ENCODE results near the gene BLNK. TPM values are rescaled to one million over a fixed set of nuclear protein-coding genes. Genes with fewer than 3 reads are reported as not detected.

BLNK gene
- total and polyA plus RNA-seq, 5 donors, result 0.59 to 2.1 (median 1.7) TPM

- Histone ChIP-seq H3K4me1 (ENCODE audit: control insufficient read depth, insufficient read depth, low read length) (no peaks in the 10 kb centered on the region), H3K9me3 (ENCODE audit: control insufficient read depth, low read length) (no peaks in the 10 kb centered on the region), H3K27ac (ENCODE audit: low read length) (no peak overlapping the region), H3K4me3 (ENCODE audit: low read length) (no peak overlapping the region), H3K27me3 (ENCODE audit: control insufficient read depth, insufficient read depth) (no peaks in the 10 kb centered on the region)
- 82% methylated on average over 1 of the region's 1 CpG for WGBS
- DNase-seq (no peak), ATAC-seq (no peak)
- intact Hi-C loops (cut with DNase I), result no loop called here
Observed at GRCh38 chr10:96188916-96189315, 82.5 kb downstream of the BLNK start.

GRCh38 chr10:96188421-96188820 lies 82.9 kb downstream of the BLNK start:
- H3K9me3 ChIP-seq (ENCODE audit: control insufficient read depth, low read length), result no peaks in the 10 kb centered on the region
- ATAC-seq (no peak), DNase-seq (no peak)
- H3K27ac ChIP-seq (ENCODE audit: low read length), result no peak overlapping the region
- no peaks in the 10 kb centered on the region for H3K4me1 ChIP-seq (ENCODE audit: control insufficient read depth, insufficient read depth, low read length)
- WGBS, result 77% methylated on average over 2 of the region's 2 CpGs
- H3K27me3 ChIP-seq (ENCODE audit: control insufficient read depth, insufficient read depth), result no peaks in the 10 kb centered on the region
- intact Hi-C loops (cut with DNase I), result no loop called here
- H3K4me3 ChIP-seq (ENCODE audit: low read length), result no peak overlapping the region

GRCh38 chr10:96176985-96177384 lies 94.4 kb downstream of the BLNK start:
- no peak overlapping the region for H3K27ac ChIP-seq (ENCODE audit: low read length)
- no peak overlapping the region for H3K4me3 ChIP-seq (ENCODE audit: low read length)
- no peaks in the 10 kb centered on the region for H3K9me3 ChIP-seq (ENCODE audit: control insufficient read depth, low read length)
- 96% methylated on average over 1 of the region's 1 CpG for whole genome bisulfite sequencing
- intact Hi-C loops (cut with DNase I), result no loop called here
- ATAC-seq (no peak), DNase-seq (no peak)
- no peaks in the 10 kb centered on the region for H3K27me3 ChIP-seq (ENCODE audit: control insufficient read depth, insufficient read depth)
- no peaks in the 10 kb centered on the region for H3K4me1 ChIP-seq (ENCODE audit: control insufficient read depth, insufficient read depth, low read length)

- WGBS, result 95% methylated on average over 1 of the region's 1 CpG
- H3K27me3 ChIP-seq (ENCODE audit: control insufficient read depth, insufficient read depth), result no peaks in the 10 kb centered on the region
- H3K27ac ChIP-seq (ENCODE audit: low read length), result no peak overlapping the region
- no peaks in the 10 kb centered on the region for H3K4me1 ChIP-seq (ENCODE audit: control insufficient read depth, insufficient read depth, low read length)
- no peak for ATAC-seq
- no peak overlapping the region for H3K4me3 ChIP-seq (ENCODE audit: low read length)
- intact Hi-C loops (cut with DNase I), result no loop called here
- peaks cover 4% of the 10 kb centered on the region for H3K9me3 ChIP-seq (ENCODE audit: control insufficient read depth, low read length)
- DNase-seq, result no peak
Observed at GRCh38 chr10:96172666-96173065, 98.7 kb downstream of the BLNK start.

GRCh38 chr10:96170230-96170629 lies 101.1 kb downstream of the BLNK start:
- H3K9me3 ChIP-seq (ENCODE audit: control insufficient read depth, low read length), result peaks cover 4% of the 10 kb centered on the region
- no peak overlapping the region for H3K4me3 ChIP-seq (ENCODE audit: low read length)
- ATAC-seq, result no peak
- no peak overlapping the region for H3K27ac ChIP-seq (ENCODE audit: low read length)
- H3K27me3 ChIP-seq (ENCODE audit: control insufficient read depth, insufficient read depth), result no peaks in the 10 kb centered on the region
- no peaks in the 10 kb centered on the region for H3K4me1 ChIP-seq (ENCODE audit: control insufficient read depth, insufficient read depth, low read length)
- intact Hi-C loops (cut with DNase I), result no loop called here
- DNase-seq, result no peak

- 66% methylated on average over 1 of the region's 1 CpG for WGBS
- Histone ChIP-seq H3K4me1 (ENCODE audit: control insufficient read depth, insufficient read depth, low read length) (no peaks in the 10 kb centered on the region), H3K27me3 (ENCODE audit: control insufficient read depth, insufficient read depth) (no peaks in the 10 kb centered on the region), H3K27ac (ENCODE audit: low read length) (no peak overlapping the region), H3K9me3 (ENCODE audit: control insufficient read depth, low read length) (peaks cover 4% of the 10 kb centered on the region), H3K4me3 (ENCODE audit: low read length) (no peak overlapping the region)
- no peak for ATAC-seq
- DNase-seq, result no peak
- intact Hi-C loops (cut with DNase I), result loop anchor here in 1 of 4 donors (10.0 kb wide), 1 partner anchor 366 kb away; no protein-coding TSS in a partner anchor
Observed at GRCh38 chr10:96168546-96168945, 102.8 kb downstream of the BLNK start.

- no peaks in the 10 kb centered on the region for H3K4me1 ChIP-seq (ENCODE audit: control insufficient read depth, insufficient read depth, low read length)
- H3K4me3 ChIP-seq (ENCODE audit: low read length), result no peak overlapping the region
- H3K9me3 ChIP-seq (ENCODE audit: control insufficient read depth, low read length), result peaks cover 4% of the 10 kb centered on the region
- DNase-seq (no peak), ATAC-seq (no peak)
- H3K27ac ChIP-seq (ENCODE audit: low read length), result no peak overlapping the region
- 96% methylated on average over 6 of the region's 6 CpGs for WGBS
- H3K27me3 ChIP-seq (ENCODE audit: control insufficient read depth, insufficient read depth), result no peaks in the 10 kb centered on the region
- intact Hi-C loops (cut with DNase I), result loop anchor here in 1 of 4 donors (10.0 kb wide), 1 partner anchor 369 kb away; no protein-coding TSS in a partner anchor
Observed at GRCh38 chr10:96165726-96166125, 105.6 kb downstream of the BLNK start.

GRCh38 chr10:96153070-96153469 lies 118.3 kb downstream of the BLNK start:
- 94% methylated on average over 1 of the region's 1 CpG for WGBS
- no peak overlapping the region for H3K4me3 ChIP-seq (ENCODE audit: low read length)
- no peak for ATAC-seq

GRCh38 chr10:96152437-96152836 lies 118.9 kb downstream of the BLNK start:
- Histone ChIP-seq H3K9me3 (ENCODE audit: control insufficient read depth, low read length) (no peaks in the 10 kb centered on the region), H3K4me1 (ENCODE audit: control insufficient read depth, insufficient read depth, low read length) (no peaks in the 10 kb centered on the region), H3K27me3 (ENCODE audit: control insufficient read depth, insufficient read depth) (no peaks in the 10 kb centered on the region), H3K4me3 (ENCODE audit: low read length) (no peak overlapping the region), H3K27ac (ENCODE audit: low read length) (no peak overlapping the region)
- intact Hi-C loops (cut with DNase I), result no loop called here
- whole genome bisulfite sequencing, result 94% methylated on average over 4 of the region's 4 CpGs
- DNase-seq, result no peak
- no peak for ATAC-seq

More at GRCh38 chr10:96153070-96153469, 118.3 kb downstream of the BLNK start:
- Histone ChIP-seq H3K27me3 (ENCODE audit: control insufficient read depth, insufficient read depth) (no peaks in the 10 kb centered on the region), H3K4me1 (ENCODE audit: control insufficient read depth, insufficient read depth, low read length) (no peaks in the 10 kb centered on the region), H3K27ac (ENCODE audit: low read length) (no peak overlapping the region), H3K9me3 (ENCODE audit: control insufficient read depth, low read length) (no peaks in the 10 kb centered on the region)
- DNase-seq, result peak in 1 of 3 donors; percentile 3
- intact Hi-C loops (cut with DNase I), result no loop called here

Other genes starting within 250 kb of the BLNK start
- 1 to 10 TPM; 2.9 to 3.9 (median 3.3) TPM for gene CCNJ, start 228.0 kb downstream of the BLNK start, total RNA-seq
- 1.8 TPM for gene CCNJ, start 228.0 kb downstream of the BLNK start, polyA plus RNA-seq
- 10 to 100 TPM; 13.2 to 13.7 (median 13.3) TPM for gene ZNF518A, start 141.3 kb downstream of the BLNK start, total RNA-seq
- 2.7 TPM for gene ZNF518A, start 141.3 kb downstream of the BLNK start, polyA plus RNA-seq
- gene DNTT, start 32.9 kb upstream of the BLNK start, total RNA-seq, result not detected
- gene DNTT, start 32.9 kb upstream of the BLNK start, polyA plus RNA-seq, result not detected
- gene OPALIN, start 87.4 kb upstream of the BLNK start, total RNA-seq, result not detected
- not detected for gene OPALIN, start 87.4 kb upstream of the BLNK start, polyA plus RNA-seq
- 1 to 10 TPM; 1.4 to 5.2 (median 2.6) TPM for gene TLL2, start 242.4 kb upstream of the BLNK start, total RNA-seq
- 1.9 TPM for gene TLL2, start 242.4 kb upstream of the BLNK start, polyA plus RNA-seq

Measured in right cardiac atrium (tissue), 5 donors.